ENCODE measurements around the gene FAM83F.

Gene FAM83F

GRCh38 chr22:40030026-40030757, 35.4 kb downstream of the FAM83F start:
- no peak for DNase-seq (ENCODE audit: low read depth, low spot score)
- H3K27ac ChIP-seq, result no peak overlapping the region

- DNase-seq (ENCODE audit: low read depth, low spot score), result no peak
Measured at GRCh38 chr22:40030758-40031095, 36.0 kb downstream of the FAM83F start.

DNA sequence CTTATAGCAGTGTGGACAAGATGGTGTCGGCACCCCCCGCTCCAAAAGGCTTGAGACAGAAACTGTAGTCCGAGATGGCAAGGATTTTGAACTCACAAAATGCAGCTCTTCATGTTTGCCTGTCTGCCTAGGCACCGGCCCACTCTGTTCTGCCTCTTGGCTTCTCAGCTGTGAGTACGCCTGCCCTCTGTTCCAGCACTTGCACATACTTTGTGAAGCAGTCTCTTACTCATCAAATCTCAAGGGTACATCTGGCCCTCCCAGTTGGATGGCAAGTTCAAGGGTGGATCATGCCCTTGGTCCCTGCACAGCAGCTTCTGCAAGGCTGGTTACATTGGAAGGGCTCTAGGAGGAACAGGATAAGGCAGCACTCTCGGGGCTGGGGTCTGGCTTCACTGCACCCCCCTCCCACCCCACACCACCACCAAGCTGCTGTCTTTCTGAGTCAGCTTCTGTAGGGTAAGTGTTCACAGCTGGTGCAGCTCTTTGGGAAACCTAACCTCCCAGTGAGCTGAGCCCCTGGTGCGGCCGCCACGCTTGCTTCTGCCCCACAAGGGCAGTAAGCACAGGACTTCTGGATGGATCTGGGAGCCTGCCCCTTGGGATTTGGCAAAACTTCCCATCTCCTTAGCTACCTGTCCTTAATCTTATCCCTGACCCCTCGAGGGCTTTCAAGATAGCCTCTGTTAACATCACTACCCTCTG, 37.2 kb downstream of the FAM83F start:
- DNase-seq (ENCODE audit: low read depth, low spot score), result no peak

More at GRCh38 chr22:40030758-40031095, 36.0 kb downstream of the FAM83F start:
- no peak overlapping the region for H3K27ac ChIP-seq

GRCh38 chr22:40033586-40034380, 39.0 kb downstream of the FAM83F start:
- DNase-seq (ENCODE audit: low read depth, low spot score), result no peak
- H3K27ac ChIP-seq, result no peak overlapping the region

More for the DNA sequence above, 37.2 kb downstream of the FAM83F start:
- H3K27ac ChIP-seq, result no peak overlapping the region

GRCh38 chr22:40035351-40035750, 40.6 kb downstream of the FAM83F start:
- no peak for DNase-seq (ENCODE audit: low read depth, low spot score)
- no peak overlapping the region for H3K27ac ChIP-seq

- no peak for DNase-seq (ENCODE audit: low read depth, low spot score)
- no peak overlapping the region for H3K27ac ChIP-seq
Measured at GRCh38 chr22:40036126-40036525, 41.4 kb downstream of the FAM83F start.

DNA sequence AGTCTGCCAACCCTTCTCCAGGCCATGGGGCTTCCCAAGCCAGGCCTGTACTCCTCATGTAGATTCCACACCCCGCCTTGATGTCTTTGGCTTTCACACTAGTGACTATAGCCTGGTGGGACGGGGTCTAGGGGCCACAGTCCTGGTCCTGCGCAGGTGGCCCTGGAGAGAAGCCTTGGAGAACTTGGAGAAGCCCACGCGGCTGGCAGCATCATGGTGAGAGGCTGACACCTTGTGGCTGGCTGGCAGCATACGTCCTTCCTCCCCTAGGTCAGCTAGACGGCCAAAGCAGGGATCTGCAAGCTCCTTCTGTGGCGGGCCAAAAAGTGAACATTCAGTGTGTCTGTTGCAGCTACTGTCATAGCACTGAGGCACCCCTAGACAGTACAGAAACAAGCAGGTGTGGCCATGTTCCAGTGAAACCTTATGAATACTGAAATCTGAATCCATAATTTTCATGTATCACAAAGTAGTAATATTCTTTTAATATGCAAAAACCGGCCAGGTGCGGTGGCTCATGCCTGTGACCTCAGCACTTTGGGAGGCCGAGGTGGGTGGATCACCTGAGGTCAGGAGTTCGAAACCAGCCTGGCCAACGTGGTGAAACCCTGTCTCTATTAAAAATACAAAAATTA, 42.0 kb downstream of the FAM83F start:
- no peak overlapping the region for H3K27ac ChIP-seq
- no peak for DNase-seq (ENCODE audit: low read depth, low spot score)

DNA sequence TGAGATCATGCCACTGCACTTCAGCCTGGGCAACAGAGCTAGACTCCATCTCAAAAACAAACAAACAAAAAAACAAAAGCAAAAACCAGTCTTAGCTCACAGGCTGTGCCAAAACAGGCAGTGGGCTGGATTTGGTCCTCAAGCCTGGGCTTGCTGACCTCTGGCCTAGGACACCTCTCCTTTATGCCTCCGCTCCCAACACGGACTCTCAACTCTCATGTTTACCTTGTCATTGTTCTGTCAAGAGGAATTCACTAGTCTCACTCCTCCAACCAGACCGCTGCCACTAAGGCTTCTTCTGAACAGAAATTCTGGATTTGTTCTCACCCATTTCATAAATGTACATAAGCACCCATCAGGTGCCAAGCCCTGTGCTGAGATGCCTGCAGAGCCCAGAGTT, 42.6 kb downstream of the FAM83F start:
- no peak for DNase-seq (ENCODE audit: low read depth, low spot score)
- H3K27ac ChIP-seq, result no peak overlapping the region

DNA sequence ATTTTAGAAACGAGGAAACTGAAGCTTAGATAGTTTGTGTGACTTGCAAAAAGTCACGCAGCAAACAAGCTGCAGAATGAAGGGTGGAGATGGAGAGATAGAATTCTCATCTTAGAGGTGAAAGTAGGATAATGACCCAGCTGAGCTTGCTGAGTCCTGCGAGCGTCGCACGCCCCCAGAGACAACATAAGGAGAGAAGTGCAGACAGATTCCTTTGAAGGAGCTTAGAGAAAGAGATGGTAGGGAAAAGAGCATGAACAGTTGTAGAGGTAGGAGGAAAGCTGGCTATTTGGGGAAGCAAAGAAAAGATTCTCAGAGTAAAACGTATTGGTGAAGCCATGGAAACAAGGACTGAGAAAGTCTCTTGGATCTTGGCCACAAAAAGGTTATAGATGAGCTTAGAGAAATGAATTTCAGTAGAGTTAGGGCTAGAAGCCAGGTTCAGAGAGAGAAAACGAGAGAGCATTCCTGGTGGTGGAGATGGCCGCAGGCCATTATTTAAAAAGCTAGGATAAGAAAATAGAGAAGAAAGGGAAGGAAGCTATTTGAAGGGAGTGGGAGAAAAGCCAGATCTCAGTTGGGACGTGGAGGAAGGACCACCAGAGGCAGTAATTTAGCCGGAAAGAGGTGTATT, 44.8 kb downstream of the FAM83F start:
- no peak for DNase-seq (ENCODE audit: low read depth, low spot score)
- no peak overlapping the region for H3K27ac ChIP-seq

DNA sequence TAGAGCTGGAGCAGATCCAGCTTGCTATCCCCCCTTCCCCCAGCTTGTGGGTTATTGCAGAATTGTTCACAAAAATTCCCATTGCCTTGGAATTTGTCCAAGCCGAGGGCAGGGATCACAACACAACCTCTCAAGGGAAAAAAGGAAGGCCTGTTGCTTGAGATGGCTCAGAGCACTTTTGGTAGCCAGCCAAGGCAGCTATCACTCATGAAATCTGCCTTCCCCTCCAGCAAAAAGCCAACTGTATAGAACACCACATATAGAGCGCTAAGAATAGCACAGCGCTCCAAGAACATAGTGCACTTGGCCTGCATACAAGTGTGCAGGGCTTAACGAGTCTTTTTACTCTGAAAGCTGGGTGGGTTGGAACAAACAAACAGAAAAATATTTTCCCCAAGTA, 46.2 kb downstream of the FAM83F start:
- no peak for DNase-seq (ENCODE audit: low read depth, low spot score)
- H3K27ac ChIP-seq, result no peak overlapping the region

DNA sequence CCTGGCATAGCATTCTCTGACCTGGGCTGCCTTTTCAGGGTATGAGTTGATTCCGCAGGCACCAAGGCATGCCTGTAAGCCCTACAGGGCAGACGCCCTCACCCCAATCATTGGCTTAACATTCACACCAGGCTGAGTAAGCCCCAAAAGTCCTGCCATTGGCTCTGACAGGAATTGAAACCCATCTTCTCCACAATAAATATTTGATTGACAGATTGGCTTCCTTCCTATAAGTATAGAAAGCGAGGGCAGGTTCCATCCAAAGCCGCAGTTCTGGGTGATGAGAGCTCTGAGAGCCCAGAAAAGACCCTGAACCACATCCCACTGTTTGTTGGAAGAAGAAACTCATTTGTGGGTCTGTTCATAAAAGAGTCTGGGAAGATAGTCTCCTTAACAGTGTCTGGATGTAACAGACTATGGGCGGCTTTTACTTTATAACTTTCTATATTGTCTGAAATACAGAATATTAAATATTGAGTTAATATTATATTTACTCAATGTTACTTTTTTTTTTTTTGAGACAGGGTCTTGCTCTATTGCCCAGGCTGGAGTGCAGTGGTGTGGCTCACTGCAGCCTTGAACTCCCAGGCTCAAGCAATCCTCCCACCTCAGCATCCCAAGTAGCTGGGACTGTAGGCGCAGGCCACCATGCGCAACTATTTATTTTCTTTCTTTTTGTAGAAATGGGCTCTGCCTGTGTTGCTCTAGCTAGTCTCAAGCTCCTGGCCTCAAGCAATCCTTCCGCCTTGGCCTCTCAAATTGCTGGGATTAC, 46.8 kb downstream of the FAM83F start:
- H3K27ac ChIP-seq, result no peak overlapping the region
- no peak for DNase-seq (ENCODE audit: low read depth, low spot score)

DNA sequence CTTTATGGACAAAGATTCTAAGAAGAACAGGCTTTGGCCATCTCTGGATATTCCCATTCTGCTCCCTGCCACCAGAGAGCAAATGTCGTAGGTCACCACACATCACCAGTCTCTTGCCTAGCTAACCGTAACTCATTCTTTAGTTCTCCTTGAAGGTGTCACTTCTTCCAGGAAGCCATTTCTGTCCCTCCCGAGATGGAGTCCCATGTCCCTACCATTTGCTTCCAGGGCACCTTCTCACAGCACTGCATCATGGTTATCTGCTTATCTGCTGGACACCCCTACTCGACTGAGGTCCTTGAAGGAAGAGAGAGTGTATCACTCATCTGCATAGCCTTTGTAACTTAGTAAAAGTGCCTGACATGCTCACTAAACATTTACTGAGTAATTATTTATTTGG, 47.6 kb downstream of the FAM83F start:
- H3K27ac ChIP-seq, result no peak overlapping the region
- DNase-seq (ENCODE audit: low read depth, low spot score), result no peak

DNA sequence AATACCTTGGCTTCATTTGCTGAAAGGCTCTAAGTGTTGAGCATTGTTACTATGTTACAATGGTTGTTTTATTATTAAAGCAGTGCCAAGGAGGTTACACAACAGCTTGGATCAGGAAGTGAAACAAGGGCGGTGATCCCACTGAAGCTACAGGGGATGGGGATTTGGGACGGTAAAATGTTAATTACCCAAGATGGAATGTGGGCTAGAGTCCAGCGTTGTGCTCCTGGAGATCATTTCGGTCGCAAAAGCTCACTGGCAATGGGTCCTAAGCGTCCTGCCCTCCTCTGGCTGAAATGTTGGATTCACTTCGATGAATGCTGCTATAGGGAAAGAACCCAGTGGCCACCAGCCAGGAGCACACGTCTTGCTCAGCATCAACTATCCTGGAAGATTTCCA, 48.3 kb downstream of the FAM83F start:
- no peak for DNase-seq (ENCODE audit: low read depth, low spot score)
- peak overlapping the region; percentile 60 for H3K27ac ChIP-seq

DNA sequence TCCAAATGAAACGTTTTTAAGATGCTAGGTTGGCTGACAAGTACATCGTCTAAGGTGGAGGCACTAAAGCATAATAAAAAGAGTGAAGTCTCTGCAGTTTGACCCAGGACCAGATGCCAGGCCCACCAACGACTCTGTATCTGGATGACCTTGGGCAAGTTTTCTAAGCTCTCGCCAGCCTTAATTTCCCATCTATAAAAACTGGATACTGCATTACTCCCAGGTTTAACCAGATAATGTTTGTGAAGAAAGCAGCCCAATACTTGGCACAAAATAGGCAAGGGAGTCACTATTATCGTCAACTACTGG, 49.0 kb downstream of the FAM83F start:
- peak overlapping the region; percentile 60 for H3K27ac ChIP-seq

DNA sequence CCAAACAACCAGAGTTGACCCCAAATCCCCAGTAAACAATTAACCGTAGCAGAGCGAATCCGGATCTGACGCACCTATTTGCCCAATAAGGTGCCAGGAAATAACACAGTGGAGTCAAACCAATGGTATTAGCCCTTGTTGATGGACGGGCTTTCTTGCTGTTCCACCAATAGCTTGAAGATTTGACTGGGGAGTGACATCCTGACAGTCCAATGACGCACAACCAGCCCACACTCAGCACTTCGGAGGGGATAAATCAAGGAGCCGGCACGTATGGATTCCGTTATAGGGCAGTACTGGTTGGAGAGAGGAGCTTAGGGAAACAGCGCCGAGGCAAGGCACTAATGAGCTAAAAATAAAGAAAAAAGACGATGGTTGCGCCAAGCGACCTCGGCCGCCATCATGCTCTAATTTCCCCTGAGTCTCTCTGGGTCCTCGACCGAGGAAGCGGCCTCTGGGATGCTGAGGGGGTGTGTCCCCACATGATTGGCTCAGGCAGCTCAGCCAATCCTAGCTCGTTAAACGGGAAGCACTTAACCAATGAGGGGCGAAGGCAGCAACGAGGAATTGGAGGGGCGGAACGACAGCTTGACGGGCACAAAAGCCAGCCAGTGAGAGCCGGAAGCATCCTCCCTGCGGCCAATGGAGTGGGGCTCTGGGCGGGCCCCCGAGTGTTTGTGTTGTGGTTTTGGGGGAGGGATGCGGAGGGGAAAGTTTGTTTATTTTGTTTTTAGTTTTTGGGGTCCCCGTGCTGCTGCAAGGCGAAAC, 49.5 kb downstream of the FAM83F start:
- DNase-seq (ENCODE audit: low read depth, low spot score), result peak; percentile 97
- H3K27ac ChIP-seq, result peak overlapping the region; percentile 60

More for the DNA sequence above, 49.0 kb downstream of the FAM83F start:
- DNase-seq (ENCODE audit: low read depth, low spot score), result no peak

DNA sequence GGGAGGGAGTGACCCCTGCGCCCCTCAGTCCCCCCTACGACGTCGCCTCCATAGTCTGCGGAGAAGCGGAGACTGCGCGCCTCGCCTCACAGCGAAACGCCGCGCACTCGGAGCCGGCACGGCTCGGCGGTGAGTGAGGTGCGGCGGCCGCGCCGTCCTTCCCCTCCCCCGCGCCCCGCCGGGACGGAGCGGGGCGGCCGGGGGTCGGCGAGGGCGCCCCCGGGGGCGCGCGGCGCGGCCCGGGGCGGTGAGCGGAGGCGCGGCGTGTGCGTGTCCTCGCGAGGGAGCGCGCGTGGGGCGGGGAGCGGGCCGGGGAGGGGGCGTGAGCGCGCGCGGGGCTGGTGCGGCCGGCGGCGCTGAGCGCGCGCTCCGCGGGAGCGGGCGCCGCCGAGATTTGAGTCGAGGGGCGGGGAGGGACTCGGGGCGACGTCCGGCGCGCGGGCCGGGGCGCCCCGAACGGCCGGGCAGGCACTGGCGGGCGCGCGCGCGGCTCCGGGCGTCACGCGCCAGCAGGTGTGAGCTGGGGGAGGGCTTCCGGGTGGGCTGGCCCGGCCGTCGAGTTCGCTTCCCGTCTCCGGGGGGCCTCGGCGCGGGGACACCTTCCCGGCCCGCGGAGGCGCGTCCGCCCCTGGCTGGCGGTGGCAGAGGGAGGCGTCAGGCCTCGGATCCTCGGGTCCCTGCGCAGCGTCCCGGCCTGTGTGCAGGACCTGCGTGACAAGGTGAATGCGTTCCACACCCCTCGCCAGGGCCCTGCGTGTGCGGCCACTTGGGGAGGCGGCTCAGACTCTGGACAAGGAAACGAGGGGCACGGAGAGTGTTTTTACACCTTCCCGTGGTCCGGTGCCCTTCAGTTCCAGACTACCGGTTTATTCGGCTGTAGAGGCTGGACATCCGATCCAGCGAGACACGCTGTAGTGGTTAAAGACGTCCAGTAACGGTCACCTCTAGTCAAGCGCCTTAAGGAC, 50.4 kb downstream of the FAM83F start:
- H3K27ac ChIP-seq, result no peak overlapping the region
- no peak for DNase-seq (ENCODE audit: low read depth, low spot score)

GRCh38 chr22:40046126-40046525, 51.4 kb downstream of the FAM83F start:
- no peak for DNase-seq (ENCODE audit: low read depth, low spot score)
- H3K27ac ChIP-seq, result no peak overlapping the region

- H3K27ac ChIP-seq, result no peak overlapping the region
- no peak for DNase-seq (ENCODE audit: low read depth, low spot score)
Measured at GRCh38 chr22:40050258-40050657, 55.5 kb downstream of the FAM83F start.

Measured in epithelial cell of prostate (primary cell).